Measurements from ENCODE around the gene SRSF8. TPM values are rescaled to one million over a fixed set of nuclear protein-coding genes. Genes with fewer than 3 reads are reported as not detected.
"Not testable (repeated sequence)": the region's sequence is repeated elsewhere in the genome, so short reads cannot be mapped to it uniquely, and the experiment has no call there.

The SRSF8 gene
- total RNA-seq, 1 donor from 2014 or later, result 57.6 TPM

DNA sequence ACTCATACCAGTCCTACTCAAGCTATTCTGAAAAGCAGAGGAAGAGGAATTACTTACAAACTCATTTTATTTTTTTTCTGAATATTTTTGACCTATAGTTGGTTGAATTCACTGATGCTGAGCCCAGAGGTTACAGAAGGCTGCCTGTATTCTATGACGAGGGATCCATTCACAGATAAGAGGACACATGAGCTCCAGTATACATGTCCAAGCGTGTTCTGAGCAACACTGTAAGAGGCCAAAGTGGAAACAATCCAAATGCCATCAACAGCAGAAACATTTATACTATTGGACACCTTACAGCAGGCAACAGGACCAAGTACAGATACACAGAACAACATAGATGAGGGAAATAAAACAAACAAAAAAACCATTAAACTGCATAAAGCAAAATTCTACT, 31.4 kb upstream of the SRSF8 start:
- TF ChIP-seq CTCF (IDR thresholded peaks at IDR 0.05), result no peak
- H3K9me3 Mint-ChIP-seq (ENCODE audit: unreplicated experiment), result no peaks in the 10 kb centered on the region

DNA sequence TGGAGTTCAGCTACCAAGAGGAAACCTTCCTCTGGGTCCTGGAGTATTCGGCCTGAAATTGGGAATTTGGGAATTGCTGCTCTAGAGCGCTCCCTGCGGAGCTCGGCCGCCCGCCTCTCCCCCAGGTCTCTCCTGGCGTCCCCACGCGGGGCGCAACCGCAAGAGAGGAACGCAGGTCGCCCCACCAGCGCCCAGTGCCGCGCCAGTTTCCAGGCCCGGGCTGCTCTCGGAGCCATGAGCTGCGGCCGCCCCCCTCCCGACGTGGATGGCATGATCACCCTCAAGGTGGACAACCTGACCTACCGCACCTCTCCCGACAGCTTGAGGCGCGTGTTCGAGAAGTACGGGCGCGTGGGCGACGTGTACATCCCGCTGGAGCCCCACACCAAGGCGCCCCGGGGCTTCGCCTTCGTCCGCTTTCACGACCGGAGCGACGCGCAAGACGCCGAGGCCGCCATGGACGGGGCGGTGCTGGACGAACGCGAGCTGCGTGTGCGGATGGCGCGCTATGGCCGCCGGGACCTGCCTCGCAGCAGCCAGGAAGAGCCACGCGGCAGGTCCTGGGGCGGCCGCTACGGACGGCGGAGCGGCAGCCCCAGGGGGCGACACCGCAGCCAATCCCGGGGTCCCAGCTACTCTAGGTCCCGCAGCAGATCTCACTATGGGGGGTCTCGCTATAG, 29.2 kb upstream of the SRSF8 start:
- DNase-seq (ENCODE audit: extremely low spot score, unreplicated experiment); H3K9me3 Mint-ChIP-seq (ENCODE audit: unreplicated experiment); H3K4me1 Mint-ChIP-seq (ENCODE audit: unreplicated experiment); H3K27ac Mint-ChIP-seq (ENCODE audit: unreplicated experiment); H3K36me3 Mint-ChIP-seq (ENCODE audit: unreplicated experiment); H3K4me3 Mint-ChIP-seq (ENCODE audit: unreplicated experiment): not testable (repeated sequence)
- peaks cover 39% of the 10 kb centered on the region for H3K27me3 Mint-ChIP-seq (ENCODE audit: unreplicated experiment)

More for the DNA sequence above, 31.4 kb upstream of the SRSF8 start:
- no peak for DNase-seq (ENCODE audit: extremely low spot score, unreplicated experiment)
- Mint-ChIP-seq H3K36me3 (ENCODE audit: unreplicated experiment) (no peaks in the 10 kb centered on the region), H3K4me3 (ENCODE audit: unreplicated experiment) (no peak overlapping the region), H3K27ac (ENCODE audit: unreplicated experiment) (no peak overlapping the region), H3K4me1 (ENCODE audit: unreplicated experiment) (no peaks in the 10 kb centered on the region), H3K27me3 (ENCODE audit: unreplicated experiment) (peaks cover 43% of the 10 kb centered on the region)

GRCh38 chr11:95042239-95042638, 24.5 kb upstream of the SRSF8 start:
- Mint-ChIP-seq H3K36me3 (ENCODE audit: unreplicated experiment) (no peaks in the 10 kb centered on the region), H3K27me3 (ENCODE audit: unreplicated experiment) (peaks cover 46% of the 10 kb centered on the region), H3K9me3 (ENCODE audit: unreplicated experiment) (no peaks in the 10 kb centered on the region), H3K4me3 (ENCODE audit: unreplicated experiment) (no peak overlapping the region), H3K4me1 (ENCODE audit: unreplicated experiment) (no peaks in the 10 kb centered on the region), H3K27ac (ENCODE audit: unreplicated experiment) (no peak overlapping the region)
- TF ChIP-seq CTCF (IDR thresholded peaks at IDR 0.05), result no peak
- no peak for DNase-seq (ENCODE audit: extremely low spot score, unreplicated experiment)

GRCh38 chr11:95042906-95043305, 23.8 kb upstream of the SRSF8 start:
- no peaks in the 10 kb centered on the region for H3K36me3 Mint-ChIP-seq (ENCODE audit: unreplicated experiment)
- no peak for DNase-seq (ENCODE audit: extremely low spot score, unreplicated experiment)
- no peaks in the 10 kb centered on the region for H3K4me1 Mint-ChIP-seq (ENCODE audit: unreplicated experiment)
- H3K27ac Mint-ChIP-seq (ENCODE audit: unreplicated experiment), result no peak overlapping the region
- H3K27me3 Mint-ChIP-seq (ENCODE audit: unreplicated experiment), result peaks cover 48% of the 10 kb centered on the region
- no peak for TF ChIP-seq CTCF (IDR thresholded peaks at IDR 0.05)
- no peaks in the 10 kb centered on the region for H3K9me3 Mint-ChIP-seq (ENCODE audit: unreplicated experiment)
- H3K4me3 Mint-ChIP-seq (ENCODE audit: unreplicated experiment), result no peak overlapping the region

DNA sequence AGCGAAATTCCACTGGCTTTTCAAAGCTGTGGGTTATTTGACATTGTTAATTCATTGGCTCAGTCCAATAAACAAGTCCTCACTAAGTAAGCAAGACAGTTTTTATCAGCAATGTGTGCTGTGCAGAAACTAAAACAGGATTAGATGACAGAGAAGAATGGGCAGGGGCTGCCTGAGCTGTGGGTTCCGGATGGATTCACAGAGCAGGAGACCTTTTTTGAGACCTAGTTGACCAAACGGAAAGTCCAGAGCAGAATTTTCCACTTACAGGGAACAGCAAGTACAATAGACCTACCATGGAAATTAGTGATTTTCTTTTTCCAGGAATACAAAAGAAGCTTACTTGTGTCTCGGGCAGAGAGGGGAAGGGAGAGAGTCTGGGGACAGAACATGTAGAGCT, 22.7 kb upstream of the SRSF8 start:
- no peaks in the 10 kb centered on the region for H3K9me3 Mint-ChIP-seq (ENCODE audit: unreplicated experiment)

More for the DNA sequence above, 22.7 kb upstream of the SRSF8 start:
- H3K36me3 Mint-ChIP-seq (ENCODE audit: unreplicated experiment), result no peaks in the 10 kb centered on the region
- H3K27me3 Mint-ChIP-seq (ENCODE audit: unreplicated experiment), result peaks cover 59% of the 10 kb centered on the region
- DNase-seq (ENCODE audit: extremely low spot score, unreplicated experiment), result no peak
- no peaks in the 10 kb centered on the region for H3K4me1 Mint-ChIP-seq (ENCODE audit: unreplicated experiment)
- TF ChIP-seq CTCF (IDR thresholded peaks at IDR 0.05), result no peak
- H3K27ac Mint-ChIP-seq (ENCODE audit: unreplicated experiment), result no peak overlapping the region
- H3K4me3 Mint-ChIP-seq (ENCODE audit: unreplicated experiment), result no peak overlapping the region

Data from osteocyte (in vitro differentiated cells).